HG03135 (cell line): Measurements from ENCODE around the gene PCBD1.
"Not testable (repeated sequence)": the region's sequence is repeated elsewhere in the genome, so short reads cannot be mapped to it uniquely, and the experiment has no call there.

ENCODE experiments used
- ATAC-seq: cut with Tn5 transposase; IDR thresholded peaks from one replicate; pipeline ENCODE4 v1.9.1; 2021; ENCODE audit warnings: mild to moderate bottlenecking, moderate library complexity; ENCODE audit not compliant: unreplicated experiment

The PCBD1 gene

GRCh38 chr10:70874061-70874460, 14.3 kb downstream of the PCBD1 start:
- no peak for ATAC-seq

- ATAC-seq, result no peak
These were observed 16.1 kb downstream of the PCBD1 start for GRCh38 chr10:70872291-70872690.

- no peak for ATAC-seq
These were observed 21.9 kb downstream of the PCBD1 start for GRCh38 chr10:70866424-70866823.

GRCh38 chr10:70864935-70865334, 23.4 kb downstream of the PCBD1 start:
- ATAC-seq, result no peak

- no peak for ATAC-seq
These were observed 24.8 kb downstream of the PCBD1 start for GRCh38 chr10:70863470-70864160.

GRCh38 chr10:70861495-70862197, 26.7 kb downstream of the PCBD1 start:
- ATAC-seq, result not testable (repeated sequence)

- ATAC-seq, result no peak
These were observed 29.6 kb downstream of the PCBD1 start for GRCh38 chr10:70858759-70859158.

GRCh38 chr10:70856454-70856853, 31.9 kb downstream of the PCBD1 start:
- no peak for ATAC-seq

GRCh38 chr10:70853457-70853856, 34.9 kb downstream of the PCBD1 start:
- no peak for ATAC-seq

GRCh38 chr10:70853038-70853437, 35.3 kb downstream of the PCBD1 start:
- no peak for ATAC-seq

- no peak for ATAC-seq
These were observed 36.5 kb downstream of the PCBD1 start for GRCh38 chr10:70851597-70852475.

GRCh38 chr10:70850097-70850496, 38.3 kb downstream of the PCBD1 start:
- ATAC-seq, result no peak

GRCh38 chr10:70849582-70850016, 38.8 kb downstream of the PCBD1 start:
- ATAC-seq, result no peak

GRCh38 chr10:70847659-70848360, 40.6 kb downstream of the PCBD1 start:
- ATAC-seq, result no peak

GRCh38 chr10:70846795-70847194, 41.6 kb downstream of the PCBD1 start:
- ATAC-seq, result no peak

- ATAC-seq, result no peak
These were observed 42.5 kb downstream of the PCBD1 start for GRCh38 chr10:70845816-70846215.

GRCh38 chr10:70845256-70845655, 43.1 kb downstream of the PCBD1 start:
- ATAC-seq, result no peak

- ATAC-seq, result no peak
These were observed 44.4 kb downstream of the PCBD1 start for GRCh38 chr10:70843776-70844489.

- ATAC-seq, result no peak
These were observed 45.0 kb downstream of the PCBD1 start for GRCh38 chr10:70843333-70843732.

GRCh38 chr10:70840836-70841235, 47.5 kb downstream of the PCBD1 start:
- ATAC-seq, result no peak
